Fibroblast of pulmonary artery (primary cell): ENCODE results near the gene RAB11B.

Experiments
- DNase-seq: peaks from one replicate; pipeline ENCODE4 v3.0.0-alpha.2; 2010; ENCODE audit warnings: low read depth
- H3K4me3 ChIP-seq: replicated peaks from 2 replicates; pipeline ENCODE4 v1.5.1; 2011; ENCODE audit warnings: low read depth, mild to moderate bottlenecking, control low read depth, low read length, moderate library complexity
- CTCF ChIP-seq: IDR thresholded peaks from 2 replicates; pipeline ENCODE4 v1.5.1; 2011; ENCODE audit warnings: mild to moderate bottlenecking, control low read depth, low read length, inconsistent platforms; ENCODE audit errors: missing control alignments

RAB11B gene

GRCh38 chr19:8390617-8390981, 439 bp downstream of the RAB11B start:
- peak; percentile 95 for DNase-seq
- H3K4me3 ChIP-seq: peak overlapping the region; percentile 68
- TF ChIP-seq CTCF: no peak

DNA sequence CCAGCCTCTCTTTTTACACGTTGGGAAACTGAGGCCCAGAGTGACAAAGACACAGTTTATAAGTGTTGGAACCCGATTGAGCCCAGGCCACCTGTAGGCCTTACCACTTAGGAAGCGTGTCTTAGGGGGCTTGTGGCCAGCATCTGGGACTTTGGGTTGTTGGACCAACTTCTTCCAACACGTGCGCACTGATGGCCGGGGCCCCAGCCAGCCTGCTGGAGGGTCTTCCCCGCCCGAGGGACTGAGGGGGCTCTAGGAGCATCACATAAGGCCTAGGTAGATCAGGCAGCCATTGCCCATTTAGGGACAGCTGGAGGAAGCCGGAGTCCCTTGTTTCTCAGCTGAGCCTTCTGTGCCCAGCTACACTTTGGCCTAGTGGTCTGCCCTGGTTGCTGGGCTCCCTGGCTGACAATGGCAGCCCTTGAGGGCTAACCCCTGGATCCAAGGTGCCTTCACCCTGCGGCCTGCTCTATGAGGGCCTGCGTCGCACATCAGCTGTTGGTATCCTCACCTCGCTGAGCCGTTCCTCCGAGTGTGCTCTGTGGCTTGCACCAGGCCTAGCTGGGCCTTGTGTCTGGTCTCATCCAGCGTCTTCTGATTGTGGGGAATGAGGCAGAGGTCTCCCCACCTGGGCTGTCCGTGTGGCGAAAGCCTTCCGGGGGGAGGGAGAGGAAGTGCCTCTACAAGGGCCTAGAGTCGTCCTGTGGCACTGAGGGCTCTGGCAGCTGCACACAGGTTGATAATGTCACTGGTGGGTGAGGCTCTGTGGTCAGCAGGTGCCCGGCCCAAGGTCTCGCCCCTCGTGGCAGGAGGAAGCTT, 1.2 kb downstream of the RAB11B start:
- no peak for TF ChIP-seq CTCF
- no peak for DNase-seq
- H3K4me3 ChIP-seq: peak overlapping the region; percentile 68

- H3K4me3 ChIP-seq: no peak overlapping the region
- DNase-seq: no peak
- TF ChIP-seq CTCF: no peak
These were observed 1.9 kb downstream of the RAB11B start for GRCh38 chr19:8392017-8392591.

- DNase-seq: no peak
- no peak overlapping the region for H3K4me3 ChIP-seq
- no peak for TF ChIP-seq CTCF
These were observed 3.2 kb downstream of the RAB11B start for GRCh38 chr19:8393192-8393870.

DNA sequence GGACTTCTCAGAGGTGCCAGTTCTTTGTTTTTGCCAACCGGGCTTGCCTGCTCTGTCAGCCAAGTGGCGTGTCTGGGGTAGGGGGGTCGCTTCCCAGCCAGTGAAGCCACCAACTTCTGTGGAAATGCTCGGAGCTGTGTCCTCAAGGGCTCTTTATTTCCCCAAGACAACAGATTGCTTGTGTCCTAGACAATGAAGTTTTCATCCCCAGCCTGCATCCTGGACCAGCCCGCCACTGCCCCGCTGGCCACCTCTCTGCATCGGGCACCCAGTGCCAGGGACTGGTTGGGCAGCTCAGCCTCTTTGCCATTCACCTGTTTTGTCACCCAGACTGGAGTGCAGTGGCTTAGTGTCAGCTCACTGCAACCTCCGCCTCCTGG, 3.7 kb downstream of the RAB11B start:
- no peak for TF ChIP-seq CTCF
- no peak overlapping the region for H3K4me3 ChIP-seq

GRCh38 chr19:8395621-8396082, 5.5 kb downstream of the RAB11B start:
- no peak for TF ChIP-seq CTCF
- H3K4me3 ChIP-seq: no peak overlapping the region
- DNase-seq: no peak

More for the DNA sequence above, 3.7 kb downstream of the RAB11B start:
- no peak for DNase-seq

- DNase-seq: no peak
- TF ChIP-seq CTCF: no peak
- no peak overlapping the region for H3K4me3 ChIP-seq
These were observed 6.0 kb downstream of the RAB11B start for GRCh38 chr19:8396185-8396562.
